Tibial artery (tissue), 4 donors: Measurements from ENCODE around the gene MT2A.

ENCODE experiments used
- DNase-seq, 2 donors: peaks; one replicate each; pipeline ENCODE4 v3.0.0-alpha.2; 2019
- H3K27ac ChIP-seq, 2 donors: fragments of 200-600 bp; sonication (generic) in 1 of 2; 1 replicate in 1 of 2; 2 replicates in 1 of 2; pipeline ENCODE4 v1.5.1; 2018 to 2019; ENCODE audit warnings: mild to moderate bottlenecking in 1 of 2
- H3K27me3 ChIP-seq, 2 donors: fragments of 200-600 bp; sonication (generic) in 1 of 2; one replicate each; pipeline versions ENCODE4 v1.5.1 to v1.6.0; 2016 to 2019
- H3K36me3 ChIP-seq, 3 donors: fragments of 200-600 bp; sonication (generic) in 2 of 3; one replicate each; pipeline ENCODE4 v1.5.1; 2016 to 2019; ENCODE audit warnings: mild to moderate bottlenecking in 2 of 3
- H3K4me1 ChIP-seq, 4 donors: fragments of 200-600 bp; sonication (generic) in 2 of 4; 1 replicate in 3 of 4; 2 replicates in 1 of 4; pipeline ENCODE4 v1.5.1; 2016 to 2019
- H3K4me3 ChIP-seq, 2 donors: fragments of 200-600 bp; sonication (generic) in 1 of 2; 1 replicate in 1 of 2; 2 replicates in 1 of 2; pipeline ENCODE4 v1.5.1; 2018 to 2019; ENCODE audit warnings: mild to moderate bottlenecking in 2 of 2
- H3K9me3 ChIP-seq, 3 donors: fragments of 200-600 bp; sonication (generic) in 1 of 3; one replicate each; pipeline ENCODE4 v1.5.1; 2016 to 2019
- intact Hi-C: fragments of 100-400 bp; cut with DNase I; formaldehyde crosslinking; loops from one replicate; pipeline ENCODE4 v1.15.0; 2023; ENCODE audit warnings: low total_unique reads
- TF ChIP-seq, protein P1 (sequence below), 2 experiments: fragments of 200-600 bp in 1 of 2; fragments of 450-650 bp in 1 of 2; IDR thresholded peaks; one replicate each; pipeline ENCODE4 v1.5.1; 2017 to 2019; ENCODE audit warnings: antibody characterized with exemption in 2 of 2, mild to moderate bottlenecking in 1 of 2, moderate library complexity in 1 of 2

The MT2A gene

DNA sequence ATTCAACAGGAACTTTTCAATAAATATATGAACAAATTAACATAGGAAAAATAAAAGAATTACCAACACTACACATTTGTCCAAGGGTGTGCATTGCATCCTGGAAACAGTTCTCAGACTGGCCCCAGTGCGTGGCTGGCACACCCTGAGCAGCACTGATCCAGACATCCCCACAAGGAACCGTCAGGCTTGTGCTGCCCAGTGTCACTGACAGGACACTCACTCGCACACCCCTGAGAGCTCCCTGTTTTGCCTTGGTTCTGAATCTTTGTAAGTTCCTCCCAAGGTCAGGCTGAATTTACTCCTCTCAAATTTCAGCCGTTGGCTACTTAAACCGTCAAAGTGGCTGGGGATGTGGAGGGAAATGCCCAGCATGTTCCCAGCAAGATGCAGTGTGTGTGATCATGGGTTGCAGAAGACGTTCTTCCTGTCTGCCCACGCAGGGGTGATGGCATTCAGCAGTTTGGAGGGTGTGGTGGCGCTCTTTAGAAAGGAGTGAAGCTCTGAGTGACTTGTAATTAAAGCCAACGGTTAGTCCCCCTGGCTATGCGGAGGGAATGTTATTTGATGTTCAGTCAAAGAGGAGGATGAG, 1.7 kb downstream of the MT2A start:
- intact Hi-C loops, result no loop called here
- Histone ChIP-seq H3K9me3 (no peaks in the 10 kb centered on the region), H3K4me3 (peak overlapping the region; percentile 65 to 76), H3K27me3 (no peaks in the 10 kb centered on the region), H3K4me1 (peaks cover 0 to 56% (median 47%) of the 10 kb centered on the region in 4 donors), H3K27ac (peak overlapping the region; percentile 83 to 85), H3K36me3 (no peaks in the 10 kb centered on the region)
- TF ChIP-seq, protein P1, sequence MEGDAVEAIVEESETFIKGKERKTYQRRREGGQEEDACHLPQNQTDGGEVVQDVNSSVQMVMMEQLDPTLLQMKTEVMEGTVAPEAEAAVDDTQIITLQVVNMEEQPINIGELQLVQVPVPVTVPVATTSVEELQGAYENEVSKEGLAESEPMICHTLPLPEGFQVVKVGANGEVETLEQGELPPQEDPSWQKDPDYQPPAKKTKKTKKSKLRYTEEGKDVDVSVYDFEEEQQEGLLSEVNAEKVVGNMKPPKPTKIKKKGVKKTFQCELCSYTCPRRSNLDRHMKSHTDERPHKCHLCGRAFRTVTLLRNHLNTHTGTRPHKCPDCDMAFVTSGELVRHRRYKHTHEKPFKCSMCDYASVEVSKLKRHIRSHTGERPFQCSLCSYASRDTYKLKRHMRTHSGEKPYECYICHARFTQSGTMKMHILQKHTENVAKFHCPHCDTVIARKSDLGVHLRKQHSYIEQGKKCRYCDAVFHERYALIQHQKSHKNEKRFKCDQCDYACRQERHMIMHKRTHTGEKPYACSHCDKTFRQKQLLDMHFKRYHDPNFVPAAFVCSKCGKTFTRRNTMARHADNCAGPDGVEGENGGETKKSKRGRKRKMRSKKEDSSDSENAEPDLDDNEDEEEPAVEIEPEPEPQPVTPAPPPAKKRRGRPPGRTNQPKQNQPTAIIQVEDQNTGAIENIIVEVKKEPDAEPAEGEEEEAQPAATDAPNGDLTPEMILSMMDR (IDR thresholded peaks at IDR 0.05), result no peak
- DNase-seq, result peak; percentile 75 to 85

DNA sequence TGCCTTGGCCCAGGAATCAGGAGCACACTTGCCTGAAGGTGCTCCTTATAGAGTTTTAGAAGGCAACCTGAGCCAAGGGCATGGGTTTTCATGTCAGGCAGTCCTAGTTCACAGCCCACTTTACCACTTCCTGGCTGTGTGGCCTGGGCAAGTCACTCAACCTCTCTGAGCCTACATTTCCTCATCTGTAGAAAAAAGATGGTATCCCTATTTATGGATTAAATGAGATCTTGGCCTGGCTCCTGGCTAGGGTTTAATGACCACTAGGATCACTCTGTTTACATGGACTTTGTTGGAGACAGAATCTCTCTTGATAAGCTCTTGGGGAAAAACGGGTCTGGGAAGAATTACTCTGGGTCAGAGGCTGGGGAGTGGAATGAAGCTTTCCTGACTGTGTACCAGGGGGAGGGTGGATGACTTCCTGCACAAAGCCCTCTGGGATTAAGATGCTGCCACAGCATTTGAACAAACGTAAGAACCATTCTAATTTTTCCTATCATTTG, 2.3 kb downstream of the MT2A start:
- H3K4me3 ChIP-seq, result peak overlapping the region; percentile 65 to 76
- H3K4me1 ChIP-seq, result peaks cover 0 to 52% (median 46%) of the 10 kb centered on the region in 4 donors
- DNase-seq, result peak in 1 of 2 donors; percentile 25

DNA sequence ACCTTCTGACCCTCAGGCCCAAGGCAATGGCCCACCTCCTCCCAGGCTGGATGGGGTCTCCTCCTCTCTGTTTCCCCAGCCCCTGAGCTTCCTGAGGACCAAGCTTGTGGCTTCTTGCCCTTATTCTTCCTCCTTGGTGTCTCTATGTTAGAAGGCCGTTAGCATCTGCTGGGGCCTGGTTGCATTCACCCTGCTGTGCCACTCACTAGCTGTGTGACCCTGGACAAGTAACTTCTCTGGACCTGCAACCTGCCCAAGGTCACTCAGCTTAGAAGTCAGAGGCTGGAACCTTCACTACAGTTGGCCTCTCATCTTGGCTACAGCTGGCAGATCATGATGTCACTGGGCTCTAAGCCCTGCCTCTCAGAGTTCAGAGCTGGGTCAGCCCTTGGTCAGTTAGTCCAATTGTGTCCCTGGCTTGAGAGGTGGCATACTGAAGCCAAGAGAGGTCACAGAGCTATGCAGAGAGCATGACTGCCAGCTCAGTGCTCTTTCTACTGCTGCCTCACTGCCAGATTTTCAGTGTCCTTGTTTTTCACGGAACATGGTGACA, 3.0 kb downstream of the MT2A start:
- intact Hi-C loops, result no loop called here
- Histone ChIP-seq H3K4me1 (peaks cover 0 to 45% (median 39%) of the 10 kb centered on the region in 4 donors), H3K9me3 (no peaks in the 10 kb centered on the region), H3K27me3 (no peaks in the 10 kb centered on the region), H3K36me3 (no peaks in the 10 kb centered on the region), H3K27ac (peak overlapping the region; percentile 83 to 85), H3K4me3 (peak overlapping the region in 1 of 2 donors; percentile 65)
- TF ChIP-seq, protein P1 (IDR thresholded peaks at IDR 0.05), result no peak
- DNase-seq, result peak; percentile 83 to 94

More for the DNA sequence above, 2.3 kb downstream of the MT2A start:
- TF ChIP-seq, protein P1 (IDR thresholded peaks at IDR 0.05), result no peak
- H3K36me3 ChIP-seq, result no peaks in the 10 kb centered on the region
- intact Hi-C loops, result no loop called here
- no peaks in the 10 kb centered on the region for H3K9me3 ChIP-seq
- no peaks in the 10 kb centered on the region for H3K27me3 ChIP-seq
- H3K27ac ChIP-seq, result peak overlapping the region; percentile 83 to 85

DNA sequence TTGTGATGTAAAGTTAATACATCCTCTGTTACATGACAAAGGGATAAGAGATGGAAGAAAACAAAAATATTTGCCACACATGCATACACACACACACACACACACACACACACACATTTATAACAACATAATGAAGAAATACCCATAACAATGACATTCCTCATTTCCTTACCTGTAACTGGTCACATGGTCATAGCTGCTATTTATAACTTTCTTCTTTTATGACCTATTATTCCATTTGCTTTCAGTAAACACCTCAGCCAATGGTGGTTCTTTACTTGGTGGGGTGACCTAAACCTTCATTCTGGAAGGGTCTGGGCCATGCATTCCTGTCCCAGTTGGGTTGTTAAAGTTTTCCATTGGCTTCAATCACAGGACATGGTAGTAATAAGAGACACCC, 5.3 kb downstream of the MT2A start:
- H3K27me3 ChIP-seq, result no peaks in the 10 kb centered on the region
- no peak overlapping the region for H3K27ac ChIP-seq
- H3K4me3 ChIP-seq, result no peak overlapping the region
- intact Hi-C loops, result no loop called here
- DNase-seq, result no peak
- H3K4me1 ChIP-seq, result peaks cover 0 to 43% (median 32%) of the 10 kb centered on the region in 4 donors
- TF ChIP-seq, protein P1 (IDR thresholded peaks at IDR 0.05), result no peak
- H3K9me3 ChIP-seq, result no peaks in the 10 kb centered on the region
- H3K36me3 ChIP-seq, result no peaks in the 10 kb centered on the region

DNA sequence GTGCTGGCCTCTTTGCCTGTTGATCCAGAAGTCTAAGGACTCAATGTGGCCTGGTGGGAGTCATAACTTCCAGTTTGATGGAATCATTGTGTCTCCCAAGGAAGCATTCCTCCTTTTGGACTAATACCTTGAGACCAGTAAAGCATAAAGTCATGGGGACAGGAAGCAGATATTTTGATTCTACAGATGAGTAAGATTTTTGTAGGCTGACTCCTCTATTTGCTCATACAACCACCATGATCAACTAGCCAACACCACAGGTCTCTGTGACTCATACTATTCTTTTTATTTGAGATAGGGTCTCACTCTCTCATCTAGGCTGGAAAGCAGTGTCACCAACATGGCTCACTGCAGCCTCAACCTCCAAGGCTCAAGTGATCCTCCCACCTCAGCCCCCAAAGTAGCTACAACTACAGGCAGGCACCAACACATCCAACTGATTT, 6.2 kb downstream of the MT2A start:
- intact Hi-C loops, result no loop called here

More for the DNA sequence above, 6.2 kb downstream of the MT2A start:
- Histone ChIP-seq H3K27ac (no peak overlapping the region), H3K9me3 (no peaks in the 10 kb centered on the region), H3K36me3 (no peaks in the 10 kb centered on the region), H3K4me3 (no peak overlapping the region), H3K4me1 (peaks cover 0 to 43% (median 32%) of the 10 kb centered on the region in 4 donors), H3K27me3 (no peaks in the 10 kb centered on the region)
- DNase-seq, result no peak
- TF ChIP-seq, protein P1 (IDR thresholded peaks at IDR 0.05), result no peak
